ENCODE measurements around the gene SH3GL3. TPM values are rescaled to one million over a fixed set of nuclear protein-coding genes. Genes with fewer than 3 reads are reported as not detected.

SH3GL3 gene
- total RNA-seq, 1 experiment from 2014 or later: 7.0 TPM

DNA sequence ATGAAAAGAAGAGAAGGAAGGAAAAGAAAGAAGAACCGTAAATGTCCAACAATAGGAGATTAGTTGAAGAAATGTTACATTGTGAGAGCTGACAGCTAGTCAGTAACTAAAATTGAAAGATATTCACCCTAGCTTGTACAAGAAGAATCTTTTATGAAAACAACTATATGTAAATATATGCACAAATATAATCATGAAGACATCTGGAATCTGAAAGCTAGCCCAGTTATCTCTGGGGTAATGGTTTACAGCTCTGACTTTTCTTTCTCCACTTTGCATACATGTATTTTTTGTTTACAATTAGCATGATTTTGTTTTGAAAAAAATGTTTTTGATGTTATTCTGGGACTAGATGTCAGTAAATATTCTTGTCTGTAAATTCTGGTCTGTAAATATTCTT, 169.7 kb downstream of the SH3GL3 start:
- Histone ChIP-seq H3K27me3 (ENCODE audit: control insufficient read depth, insufficient read depth, low read length) (no peaks in the 10 kb centered on the region), H3K36me3 (replicated peaks; ENCODE audit: control insufficient read depth, insufficient read depth, low read length) (no peaks in the 10 kb centered on the region)

DNA sequence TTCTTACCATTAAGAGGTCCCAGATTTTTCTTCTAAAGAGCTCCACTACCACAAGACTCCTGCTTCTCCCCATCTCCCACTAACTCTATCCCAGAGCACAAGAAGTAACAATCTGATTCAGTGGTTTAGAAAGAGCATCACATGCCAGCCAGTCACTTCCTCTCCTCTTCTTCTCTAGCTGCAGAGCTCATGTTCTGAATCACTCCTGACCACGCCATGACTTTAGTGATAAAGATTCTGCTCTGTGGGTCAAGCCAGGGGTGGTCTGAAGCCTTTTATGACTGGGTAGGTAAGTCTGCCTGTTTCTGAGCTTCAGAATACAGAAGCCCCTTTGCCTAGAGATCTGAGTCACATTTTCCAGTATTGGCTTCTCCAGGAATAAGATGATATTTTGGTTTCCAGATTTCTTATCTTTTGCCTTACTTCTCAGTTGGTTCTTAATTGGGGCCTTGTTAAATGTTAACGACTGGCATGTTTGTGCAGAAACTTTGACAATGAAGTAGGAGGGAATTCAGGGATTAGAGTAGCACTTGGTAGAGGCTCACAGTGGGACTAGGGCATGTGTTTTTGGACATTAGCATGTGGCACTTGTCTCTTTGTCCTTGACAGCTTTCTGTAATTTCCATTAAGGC, 179.1 kb downstream of the SH3GL3 start:
- H3K36me3 ChIP-seq (replicated peaks; ENCODE audit: control insufficient read depth, insufficient read depth, low read length): no peaks in the 10 kb centered on the region
- no peak for DNase-seq

More for the DNA sequence above, 169.7 kb downstream of the SH3GL3 start:
- DNase-seq: no peak
- no peak overlapping the region for H3K4me3 ChIP-seq (ENCODE audit: insufficient read depth, low read depth, low read length)

DNA sequence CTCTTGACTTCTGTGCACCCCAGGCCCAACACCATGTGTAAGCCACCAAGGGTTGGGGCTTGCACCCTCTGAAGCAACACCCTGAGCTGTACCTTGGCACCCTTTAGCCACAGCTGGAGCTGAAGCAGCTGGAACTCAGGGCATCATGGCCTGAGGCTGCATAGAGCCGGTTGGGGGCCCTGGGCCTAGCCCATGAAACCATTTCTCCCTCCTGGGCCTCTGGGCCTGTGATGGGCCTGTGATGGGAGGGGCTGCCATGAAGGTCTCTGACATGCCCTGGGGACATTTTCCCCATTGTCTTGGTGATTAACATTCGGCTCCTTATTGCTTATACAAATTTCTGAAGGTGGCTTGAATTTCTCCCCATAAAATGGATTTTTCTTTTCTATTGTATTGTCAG, 184.4 kb downstream of the SH3GL3 start:
- no peaks in the 10 kb centered on the region for H3K27me3 ChIP-seq (ENCODE audit: control insufficient read depth, insufficient read depth, low read length)
- H3K4me3 ChIP-seq (ENCODE audit: insufficient read depth, low read depth, low read length): no peak overlapping the region
- no peaks in the 10 kb centered on the region for H3K36me3 ChIP-seq (replicated peaks; ENCODE audit: control insufficient read depth, insufficient read depth, low read length)
- no peak for DNase-seq

More for the DNA sequence above, 179.1 kb downstream of the SH3GL3 start:
- no peak overlapping the region for H3K4me3 ChIP-seq (ENCODE audit: insufficient read depth, low read depth, low read length)
- H3K27me3 ChIP-seq (ENCODE audit: control insufficient read depth, insufficient read depth, low read length): no peaks in the 10 kb centered on the region

DNA sequence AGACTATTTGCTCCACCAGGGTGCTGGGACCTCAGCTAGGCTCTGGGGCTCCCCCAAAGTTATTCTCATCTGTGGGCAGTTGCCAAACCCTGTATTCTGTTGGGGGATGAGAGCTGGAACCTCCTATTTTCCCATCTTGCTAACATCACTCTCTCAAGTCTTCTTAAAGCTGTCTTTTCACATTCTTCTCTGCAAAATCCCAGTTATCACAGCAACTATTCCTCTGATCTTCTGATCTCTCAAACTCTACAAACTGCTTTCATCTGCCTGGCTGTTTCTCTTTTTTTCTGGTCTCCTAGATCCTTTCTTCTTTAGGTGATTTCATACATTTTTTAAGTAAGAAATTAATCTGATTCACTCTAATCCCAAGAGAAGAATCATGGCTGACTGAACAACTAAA, 196.1 kb downstream of the SH3GL3 start:
- no peak overlapping the region for H3K4me3 ChIP-seq (ENCODE audit: insufficient read depth, low read depth, low read length)
- H3K36me3 ChIP-seq (replicated peaks; ENCODE audit: control insufficient read depth, insufficient read depth, low read length): no peaks in the 10 kb centered on the region
- no peaks in the 10 kb centered on the region for H3K27me3 ChIP-seq (ENCODE audit: control insufficient read depth, insufficient read depth, low read length)
- DNase-seq: no peak

DNA sequence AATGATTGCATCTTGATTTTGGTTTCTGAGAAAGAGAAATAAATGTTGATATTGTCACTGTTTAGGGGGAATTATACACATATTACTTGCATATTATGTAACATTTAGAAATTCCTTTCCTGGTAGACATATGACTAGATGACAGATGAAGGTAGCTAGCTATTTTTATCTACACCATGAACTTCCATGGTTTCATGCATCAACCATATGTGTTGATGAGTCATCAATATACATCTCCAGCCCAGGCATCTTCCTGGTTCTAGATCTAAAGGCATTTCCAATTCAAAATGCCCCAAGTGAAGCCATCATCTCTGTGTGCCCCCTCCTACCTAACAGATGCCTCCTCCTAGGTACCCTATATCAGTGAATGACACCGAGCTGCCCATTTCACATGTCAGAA, 197.3 kb downstream of the SH3GL3 start:
- no peak for DNase-seq
- H3K36me3 ChIP-seq (replicated peaks; ENCODE audit: control insufficient read depth, insufficient read depth, low read length): no peaks in the 10 kb centered on the region
- H3K27me3 ChIP-seq (ENCODE audit: control insufficient read depth, insufficient read depth, low read length): no peaks in the 10 kb centered on the region

DNA sequence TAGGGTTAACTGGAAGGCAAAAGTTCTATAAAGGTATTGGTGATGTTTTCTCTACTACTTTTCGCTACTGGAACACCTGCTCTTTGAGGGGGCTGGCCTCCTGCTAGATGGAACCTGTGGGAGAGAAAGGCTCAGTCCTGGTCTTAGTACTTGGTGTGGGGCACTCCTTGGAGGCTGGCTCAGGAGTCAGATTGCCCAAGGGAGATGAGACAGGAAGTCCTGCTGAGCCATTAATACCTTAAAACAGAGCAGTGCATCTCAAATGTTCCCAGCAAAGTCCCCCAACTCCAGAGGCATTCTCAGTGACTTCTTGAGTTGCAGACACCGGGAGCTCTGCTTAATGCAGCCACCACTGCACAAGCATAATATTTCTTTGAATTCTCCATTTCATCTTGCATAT, 203.7 kb downstream of the SH3GL3 start:
- H3K27me3 ChIP-seq (ENCODE audit: control insufficient read depth, insufficient read depth, low read length): peaks cover 31% of the 10 kb centered on the region
- DNase-seq: no peak
- H3K4me3 ChIP-seq (ENCODE audit: insufficient read depth, low read depth, low read length): no peak overlapping the region
- H3K36me3 ChIP-seq (replicated peaks; ENCODE audit: control insufficient read depth, insufficient read depth, low read length): no peaks in the 10 kb centered on the region

More for the DNA sequence above, 197.3 kb downstream of the SH3GL3 start:
- H3K4me3 ChIP-seq (ENCODE audit: insufficient read depth, low read depth, low read length): no peak overlapping the region

DNA sequence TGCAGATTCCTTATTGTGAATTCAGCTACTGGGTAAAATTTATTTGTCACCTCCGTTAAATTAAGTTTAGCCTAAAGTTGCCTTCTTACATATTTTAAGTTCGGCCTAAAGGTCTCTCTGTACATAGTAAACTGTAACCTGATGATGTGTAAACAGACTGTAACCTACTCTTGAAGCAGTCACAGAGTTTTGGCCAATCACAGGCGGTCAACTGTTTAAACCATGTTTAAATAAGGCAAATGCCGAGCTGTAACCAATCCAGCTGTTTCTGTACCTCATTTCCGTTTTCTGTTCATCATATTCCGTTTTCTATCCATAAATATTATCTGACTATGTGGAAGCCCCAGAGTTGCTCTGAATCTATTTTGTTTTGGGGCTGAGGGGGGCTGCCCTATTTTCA, 204.4 kb downstream of the SH3GL3 start:
- H3K36me3 ChIP-seq (replicated peaks; ENCODE audit: control insufficient read depth, insufficient read depth, low read length): no peaks in the 10 kb centered on the region
- H3K4me3 ChIP-seq (ENCODE audit: insufficient read depth, low read depth, low read length): no peak overlapping the region
- H3K27me3 ChIP-seq (ENCODE audit: control insufficient read depth, insufficient read depth, low read length): peaks cover 34% of the 10 kb centered on the region
- no peak for DNase-seq

DNA sequence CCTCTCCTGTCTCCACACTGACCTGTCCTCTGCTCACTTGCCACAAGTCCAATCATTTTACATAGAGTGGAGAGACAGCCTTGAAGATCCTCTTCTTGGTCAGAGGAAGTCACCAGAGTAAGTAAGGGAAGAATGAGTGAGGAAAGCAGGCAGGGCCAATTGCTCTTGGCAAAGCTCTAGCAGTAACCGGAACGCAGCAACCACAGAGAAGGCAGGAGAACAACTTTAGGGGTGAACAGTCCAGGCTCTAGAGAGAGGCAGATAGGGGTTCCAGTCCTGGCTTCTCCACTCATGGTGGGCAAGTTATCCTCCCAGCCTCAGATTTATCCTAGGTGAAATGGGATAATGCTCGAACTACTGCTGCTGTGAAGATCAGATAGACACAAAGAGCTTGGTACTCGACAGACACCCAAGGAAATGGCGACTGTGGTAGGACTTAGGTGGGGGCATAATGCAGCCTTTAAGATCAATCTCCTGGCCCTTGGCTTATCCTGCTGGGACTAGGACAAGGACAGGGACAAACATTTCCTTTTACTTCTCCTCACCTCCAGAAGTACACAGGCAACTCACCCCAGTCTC, 205.6 kb downstream of the SH3GL3 start:
- H3K27me3 ChIP-seq (ENCODE audit: control insufficient read depth, insufficient read depth, low read length): peaks cover 35% of the 10 kb centered on the region
- no peaks in the 10 kb centered on the region for H3K36me3 ChIP-seq (replicated peaks; ENCODE audit: control insufficient read depth, insufficient read depth, low read length)
- H3K4me3 ChIP-seq (ENCODE audit: insufficient read depth, low read depth, low read length): no peak overlapping the region
- DNase-seq: no peak

DNA sequence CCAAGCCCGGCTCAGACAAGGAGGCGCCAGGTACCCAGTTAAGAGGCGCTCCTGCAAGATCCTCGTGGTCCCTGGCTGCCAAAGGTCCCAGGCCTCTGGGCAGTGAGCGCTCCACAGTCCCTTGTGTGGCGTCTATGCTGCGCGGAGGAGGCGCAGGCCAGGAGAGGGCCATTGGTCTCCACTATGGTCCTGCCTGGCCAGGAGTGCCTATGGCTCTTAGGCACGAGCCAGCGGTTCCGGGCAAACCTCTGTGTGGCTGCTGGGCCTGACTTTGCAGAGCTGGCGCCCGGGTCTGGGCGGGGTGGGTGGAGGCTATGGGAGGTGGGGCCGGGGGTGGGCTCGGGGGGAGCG, 206.1 kb downstream of the SH3GL3 start:
- Histone ChIP-seq H3K27me3 (ENCODE audit: control insufficient read depth, insufficient read depth, low read length) (peaks cover 35% of the 10 kb centered on the region), H3K4me3 (ENCODE audit: insufficient read depth, low read depth, low read length) (peak overlapping the region; percentile 58), H3K36me3 (replicated peaks; ENCODE audit: control insufficient read depth, insufficient read depth, low read length) (no peaks in the 10 kb centered on the region)
- no peak for DNase-seq

DNA sequence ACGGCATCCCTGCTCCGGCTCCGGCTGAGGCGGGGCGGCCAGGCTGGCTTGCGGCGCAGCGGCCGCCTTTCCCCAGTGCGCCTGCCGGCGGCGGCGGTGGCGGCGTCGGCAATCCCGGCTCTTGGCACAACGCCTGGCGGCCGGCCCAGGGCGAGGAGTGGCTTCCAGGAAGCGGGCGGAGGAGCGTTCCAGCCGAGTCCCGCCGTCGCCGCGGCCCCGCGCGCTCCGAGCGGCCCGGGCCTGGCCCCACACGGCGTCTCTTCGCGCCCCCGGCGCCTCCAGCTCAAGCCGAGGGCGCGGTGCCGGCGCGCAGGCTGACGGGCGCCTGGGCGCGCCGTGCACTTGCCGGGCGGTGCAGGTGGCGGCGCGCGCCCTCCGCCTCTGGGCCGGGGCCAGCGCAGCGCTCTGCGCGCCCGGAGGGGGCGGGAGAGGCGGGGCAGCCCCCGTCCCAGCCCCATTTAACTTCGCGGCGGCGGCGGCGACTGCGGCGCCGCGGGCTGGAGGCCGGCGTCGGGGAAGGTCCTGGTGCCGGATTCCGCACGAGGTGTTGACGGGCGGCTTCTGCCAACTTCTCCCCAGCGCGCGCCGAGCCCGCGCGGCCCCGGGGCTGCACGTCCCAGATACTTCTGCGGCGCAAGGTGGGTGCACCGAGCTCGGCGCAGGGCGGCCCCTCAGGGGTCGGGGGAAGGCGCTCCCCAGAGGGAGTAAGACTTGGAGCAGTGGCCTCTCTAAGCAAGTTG, 206.7 kb downstream of the SH3GL3 start, which contains the start of gene ADAMTSL3:
TSS of gene ADAMTSL3 (plus strand) at position 485 of the 740 bp plus-strand sequence. CDS start 1,639 bp downstream, outside the sequence.
- Histone ChIP-seq H3K4me3 (ENCODE audit: insufficient read depth, low read depth, low read length) (peak within 1 kb of the TSS; percentile 58), H3K36me3 (replicated peaks; ENCODE audit: control insufficient read depth, insufficient read depth, low read length) (no peaks in the 10 kb centered on the region), H3K27me3 (ENCODE audit: control insufficient read depth, insufficient read depth, low read length) (peaks cover 35% of the 10 kb centered on the region)
- DNase-seq: peak; percentile 94

DNA sequence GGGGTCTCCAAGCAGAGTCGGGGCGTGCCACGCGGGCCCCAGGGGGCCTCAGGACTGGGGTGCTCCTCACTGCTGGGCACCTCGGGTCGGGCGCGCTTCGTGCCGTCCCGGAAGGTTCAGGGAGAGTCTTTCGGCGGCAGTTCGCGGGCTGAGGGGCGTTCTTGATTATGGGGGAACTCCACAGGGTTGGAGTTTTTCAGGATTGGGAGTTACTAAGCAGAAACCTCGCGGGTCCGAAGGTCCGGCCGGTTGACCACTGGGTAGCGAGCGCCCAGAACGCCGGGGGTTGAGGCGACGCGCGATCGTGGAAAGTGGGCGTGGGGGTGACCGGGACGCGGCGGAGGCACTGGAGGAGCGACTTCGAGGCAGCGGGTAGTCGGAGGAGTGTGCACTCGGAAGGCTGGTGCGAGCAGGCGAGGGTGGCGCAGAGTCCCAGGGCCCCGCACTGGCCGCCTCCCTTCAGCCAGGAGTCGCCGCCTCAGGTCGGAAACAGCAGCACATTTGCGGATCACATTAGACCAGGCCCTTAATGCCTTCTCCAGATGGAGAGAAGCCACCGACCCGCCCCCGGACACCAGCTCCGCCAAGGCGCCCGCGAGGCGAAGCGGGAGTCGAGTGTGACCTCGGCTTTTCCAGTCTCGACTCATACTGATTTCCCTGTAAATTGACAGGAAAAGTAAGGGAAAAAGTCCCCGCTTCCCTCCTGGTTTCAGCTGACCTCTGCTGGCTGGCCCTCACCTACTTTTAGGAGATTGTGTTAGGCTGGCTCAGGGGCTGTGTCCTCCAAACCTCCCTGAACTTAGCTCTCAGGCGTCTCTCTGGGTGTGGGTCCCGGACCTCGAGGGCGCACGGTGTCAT, 207.5 kb downstream of the SH3GL3 start:
- peak overlapping the region; percentile 58 for H3K4me3 ChIP-seq (ENCODE audit: insufficient read depth, low read depth, low read length)
- peaks cover 35% of the 10 kb centered on the region for H3K27me3 ChIP-seq (ENCODE audit: control insufficient read depth, insufficient read depth, low read length)
- H3K36me3 ChIP-seq (replicated peaks; ENCODE audit: control insufficient read depth, insufficient read depth, low read length): no peaks in the 10 kb centered on the region
- DNase-seq: peak; percentile 82

DNA sequence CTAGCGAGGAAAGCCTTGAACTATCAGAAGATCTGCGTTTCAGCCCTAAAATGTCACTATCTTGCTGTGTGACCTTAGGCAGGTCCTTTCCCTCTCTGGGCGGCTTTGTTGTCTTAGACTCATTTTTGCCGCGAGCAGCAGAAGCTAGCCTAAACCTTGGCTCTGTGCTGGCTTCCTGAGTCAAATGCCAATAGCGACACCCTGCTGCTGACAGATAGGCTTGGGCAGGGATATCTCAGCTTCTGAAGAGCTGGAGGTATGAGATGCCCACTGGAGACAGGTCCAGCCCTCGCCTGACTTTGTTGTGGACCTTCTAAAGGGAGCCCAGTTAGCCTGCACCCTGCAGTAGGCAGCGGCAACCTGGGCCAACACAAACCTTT, 208.1 kb downstream of the SH3GL3 start:
- H3K36me3 ChIP-seq (replicated peaks; ENCODE audit: control insufficient read depth, insufficient read depth, low read length): no peaks in the 10 kb centered on the region
- DNase-seq: no peak
- no peak overlapping the region for H3K4me3 ChIP-seq (ENCODE audit: insufficient read depth, low read depth, low read length)
- H3K27me3 ChIP-seq (ENCODE audit: control insufficient read depth, insufficient read depth, low read length): peaks cover 35% of the 10 kb centered on the region

DNA sequence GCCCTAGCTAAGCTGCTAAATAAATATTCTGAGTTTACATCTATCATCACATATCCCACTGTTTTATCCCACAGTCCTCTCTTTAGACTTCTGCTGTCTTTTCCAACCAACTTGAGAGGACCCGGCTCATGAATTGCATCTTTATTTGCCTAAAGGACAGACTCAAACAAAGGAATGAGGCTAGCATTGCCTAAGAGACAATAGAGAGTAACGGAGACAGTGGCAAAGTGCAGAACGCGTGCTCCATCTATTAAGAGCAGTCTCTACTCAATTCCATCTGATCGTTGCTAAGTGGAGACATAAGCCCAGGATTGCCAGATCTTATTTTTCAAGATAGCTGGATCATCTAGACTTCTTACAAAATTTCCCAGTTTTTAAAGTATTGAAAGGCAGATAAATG, 209.1 kb downstream of the SH3GL3 start:
- Histone ChIP-seq H3K4me3 (ENCODE audit: insufficient read depth, low read depth, low read length) (no peak overlapping the region), H3K36me3 (replicated peaks; ENCODE audit: control insufficient read depth, insufficient read depth, low read length) (no peaks in the 10 kb centered on the region), H3K27me3 (ENCODE audit: control insufficient read depth, insufficient read depth, low read length) (peaks cover 35% of the 10 kb centered on the region)
- no peak for DNase-seq

DNA sequence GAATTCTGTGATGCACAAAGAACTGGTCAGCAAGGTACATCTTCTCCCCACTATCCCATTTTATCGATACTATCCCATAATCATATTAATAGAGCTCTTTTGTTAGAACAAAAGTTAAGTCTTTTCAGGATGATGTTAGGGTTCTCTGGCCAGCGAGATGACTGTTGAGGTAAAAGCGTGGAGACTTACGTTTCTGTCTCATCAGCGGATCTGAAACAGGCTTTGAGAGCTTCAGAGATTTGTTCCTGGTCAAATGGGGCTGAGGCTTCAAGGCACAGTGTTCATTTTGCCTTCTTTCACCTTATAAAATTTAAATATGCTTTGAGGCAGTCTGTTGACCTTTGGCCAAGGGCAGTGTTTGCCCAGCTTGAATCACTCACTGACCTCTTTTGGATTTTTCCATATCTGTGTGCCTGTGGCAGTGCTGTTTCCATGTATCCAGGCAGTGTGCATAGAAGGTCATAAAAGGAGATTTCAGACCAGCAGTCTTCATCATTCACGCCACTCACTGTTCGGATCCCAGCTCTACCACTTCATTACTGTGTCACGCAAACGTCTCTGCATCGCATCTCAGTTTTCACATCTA, 209.9 kb downstream of the SH3GL3 start:
- H3K27me3 ChIP-seq (ENCODE audit: control insufficient read depth, insufficient read depth, low read length): peaks cover 35% of the 10 kb centered on the region
- no peak for DNase-seq
- H3K36me3 ChIP-seq (replicated peaks; ENCODE audit: control insufficient read depth, insufficient read depth, low read length): no peaks in the 10 kb centered on the region
- no peak overlapping the region for H3K4me3 ChIP-seq (ENCODE audit: insufficient read depth, low read depth, low read length)

Data from H7 (cell line).